ENCODE measurements around the gene ZBTB49.
"Not testable (repeated sequence)": the region's sequence is repeated elsewhere in the genome, so short reads cannot be mapped to it uniquely, and the experiment has no call there.

Gene ZBTB49

GRCh38 chr4:4289941-4290850, at the start of gene ZBTB49, which contains the start of gene LYAR:
TSS of gene ZBTB49 (plus strand) at chr4:4290251. CDS start at chr4:4299946, 9,695 bp downstream.
TSS of gene LYAR (minus strand) at chr4:4290154. CDS start at chr4:4283742, 6,412 bp downstream.
- peak; percentile 62 for DNase-seq (ENCODE audit: low read depth)
- H3K4me3 ChIP-seq (ENCODE audit: low read depth, low read length) = peak within 1 kb of the TSS; percentile 76

- H3K4me3 ChIP-seq (ENCODE audit: low read depth, low read length) = no peak overlapping the region
- DNase-seq (ENCODE audit: low read depth) = no peak
Observed at GRCh38 chr4:4245172-4245571, 44.9 kb upstream of the ZBTB49 start.

- no peak for DNase-seq (ENCODE audit: low read depth)
- H3K4me3 ChIP-seq (ENCODE audit: low read depth, low read length) = peak overlapping the region; percentile 96
Observed at GRCh38 chr4:4247696-4248028, 42.4 kb upstream of the ZBTB49 start.

GRCh38 chr4:4248029-4248884, 41.8 kb upstream of the ZBTB49 start, which contains the start of gene TMEM128:
TSS of gene TMEM128 (minus strand) at chr4:4248223. CDS start at chr4:4248202, 21 bp downstream.
- DNase-seq (ENCODE audit: low read depth) = peak; percentile 73
- peak within 1 kb of the TSS; percentile 96 for H3K4me3 ChIP-seq (ENCODE audit: low read depth, low read length)

GRCh38 chr4:4248885-4249203, 41.2 kb upstream of the ZBTB49 start:
- DNase-seq (ENCODE audit: low read depth) = no peak
- peak overlapping the region; percentile 96 for H3K4me3 ChIP-seq (ENCODE audit: low read depth, low read length)

- not testable (repeated sequence) for DNase-seq (ENCODE audit: low read depth); H3K4me3 ChIP-seq (ENCODE audit: low read depth, low read length)
Observed at GRCh38 chr4:4249342-4249741, 40.7 kb upstream of the ZBTB49 start.

GRCh38 chr4:4249866-4250265, 40.2 kb upstream of the ZBTB49 start:
- H3K4me3 ChIP-seq (ENCODE audit: low read depth, low read length) = no peak overlapping the region
- DNase-seq (ENCODE audit: low read depth) = no peak

GRCh38 chr4:4254199-4254598, 35.9 kb upstream of the ZBTB49 start:
- H3K4me3 ChIP-seq (ENCODE audit: low read depth, low read length) = no peak overlapping the region
- DNase-seq (ENCODE audit: low read depth) = no peak

GRCh38 chr4:4254666-4255065, 35.4 kb upstream of the ZBTB49 start:
- H3K4me3 ChIP-seq (ENCODE audit: low read depth, low read length) = no peak overlapping the region
- DNase-seq (ENCODE audit: low read depth) = no peak

GRCh38 chr4:4256799-4257198, 33.3 kb upstream of the ZBTB49 start:
- no peak overlapping the region for H3K4me3 ChIP-seq (ENCODE audit: low read depth, low read length)
- no peak for DNase-seq (ENCODE audit: low read depth)

GRCh38 chr4:4257705-4258104, 32.3 kb upstream of the ZBTB49 start:
- not testable (repeated sequence) for H3K4me3 ChIP-seq (ENCODE audit: low read depth, low read length); DNase-seq (ENCODE audit: low read depth)

GRCh38 chr4:4259484-4260100, 30.5 kb upstream of the ZBTB49 start:
- DNase-seq (ENCODE audit: low read depth) = no peak

GRCh38 chr4:4260185-4260751, 29.8 kb upstream of the ZBTB49 start:
- DNase-seq (ENCODE audit: low read depth) = no peak
- no peak overlapping the region for H3K4me3 ChIP-seq (ENCODE audit: low read depth, low read length)

More at GRCh38 chr4:4259484-4260100, 30.5 kb upstream of the ZBTB49 start:
- H3K4me3 ChIP-seq (ENCODE audit: low read depth, low read length) = no peak overlapping the region

- no peak for DNase-seq (ENCODE audit: low read depth)
- H3K4me3 ChIP-seq (ENCODE audit: low read depth, low read length) = no peak overlapping the region
Observed at GRCh38 chr4:4267981-4268380, 22.1 kb upstream of the ZBTB49 start.

GRCh38 chr4:4268776-4269175, 21.3 kb upstream of the ZBTB49 start:
- no peak for DNase-seq (ENCODE audit: low read depth)

GRCh38 chr4:4269331-4269731, 20.7 kb upstream of the ZBTB49 start:
- DNase-seq (ENCODE audit: low read depth) = no peak
- H3K4me3 ChIP-seq (ENCODE audit: low read depth, low read length) = no peak overlapping the region

More at GRCh38 chr4:4268776-4269175, 21.3 kb upstream of the ZBTB49 start:
- no peak overlapping the region for H3K4me3 ChIP-seq (ENCODE audit: low read depth, low read length)

GRCh38 chr4:4269856-4270255, 20.2 kb upstream of the ZBTB49 start:
- no peak overlapping the region for H3K4me3 ChIP-seq (ENCODE audit: low read depth, low read length)
- DNase-seq (ENCODE audit: low read depth) = no peak

- no peak for DNase-seq (ENCODE audit: low read depth)
- no peak overlapping the region for H3K4me3 ChIP-seq (ENCODE audit: low read depth, low read length)
Observed at GRCh38 chr4:4270529-4270928, 19.5 kb upstream of the ZBTB49 start.

GRCh38 chr4:4271912-4272311, 18.1 kb upstream of the ZBTB49 start:
- DNase-seq (ENCODE audit: low read depth) = no peak
- no peak overlapping the region for H3K4me3 ChIP-seq (ENCODE audit: low read depth, low read length)

Measured in skeletal muscle cell (primary cell).